ENCODE data around the gene NAT16.

NAT16 gene

GRCh38 chr7:101155303-101155702, 24.8 kb downstream of the NAT16 start:
- peak overlapping the region; percentile 97 for H3K4me3 ChIP-seq (replicated peaks; ENCODE audit: insufficient read depth, low read length)
- no peak overlapping the region for H3K27ac ChIP-seq (replicated peaks)
- TF ChIP-seq CTCF (IDR thresholded peaks at IDR 0.05; ENCODE audit: insufficient read depth, low read length) (no peak), GABPA (IDR thresholded peaks at IDR 0.05; ENCODE audit: low read depth) (no peak), SPI1 (IDR thresholded peaks at IDR 0.05; ENCODE audit: borderline replicate concordance, low read depth) (no peak), REST (IDR thresholded peaks at IDR 0.05; ENCODE audit: insufficient replicate concordance, low read depth) (no peak), POLR2AphosphoS5 (IDR thresholded peaks at IDR 0.05; ENCODE audit: low read depth) (no peak)
- no peaks in the 10 kb centered on the region for H3K27me3 ChIP-seq (ENCODE audit: insufficient read depth, poor library complexity, severe bottlenecking)
- DNase-seq (ENCODE audit: low read depth in 1 of 2, low spot score in 1 of 2), result no peak

- no peaks in the 10 kb centered on the region for H3K27me3 ChIP-seq (ENCODE audit: insufficient read depth, poor library complexity, severe bottlenecking)
- DNase-seq (ENCODE audit: low read depth in 1 of 2, low spot score in 1 of 2), result no peak
- H3K4me3 ChIP-seq (replicated peaks; ENCODE audit: insufficient read depth, low read length), result peak overlapping the region; percentile 97
- H3K27ac ChIP-seq (replicated peaks), result peak overlapping the region; percentile 41
- TF ChIP-seq SPI1 (IDR thresholded peaks at IDR 0.05; ENCODE audit: borderline replicate concordance, low read depth), result no peak
- TF ChIP-seq REST (IDR thresholded peaks at IDR 0.05; ENCODE audit: insufficient replicate concordance, low read depth), result no peak
- TF ChIP-seq POLR2AphosphoS5 (IDR thresholded peaks at IDR 0.05; ENCODE audit: low read depth), result no peak
- no peak for TF ChIP-seq CTCF (IDR thresholded peaks at IDR 0.05; ENCODE audit: insufficient read depth, low read length)
- no peak for TF ChIP-seq GABPA (IDR thresholded peaks at IDR 0.05; ENCODE audit: low read depth)
Observed at GRCh38 chr7:101154693-101155102, 25.4 kb downstream of the NAT16 start.

DNA sequence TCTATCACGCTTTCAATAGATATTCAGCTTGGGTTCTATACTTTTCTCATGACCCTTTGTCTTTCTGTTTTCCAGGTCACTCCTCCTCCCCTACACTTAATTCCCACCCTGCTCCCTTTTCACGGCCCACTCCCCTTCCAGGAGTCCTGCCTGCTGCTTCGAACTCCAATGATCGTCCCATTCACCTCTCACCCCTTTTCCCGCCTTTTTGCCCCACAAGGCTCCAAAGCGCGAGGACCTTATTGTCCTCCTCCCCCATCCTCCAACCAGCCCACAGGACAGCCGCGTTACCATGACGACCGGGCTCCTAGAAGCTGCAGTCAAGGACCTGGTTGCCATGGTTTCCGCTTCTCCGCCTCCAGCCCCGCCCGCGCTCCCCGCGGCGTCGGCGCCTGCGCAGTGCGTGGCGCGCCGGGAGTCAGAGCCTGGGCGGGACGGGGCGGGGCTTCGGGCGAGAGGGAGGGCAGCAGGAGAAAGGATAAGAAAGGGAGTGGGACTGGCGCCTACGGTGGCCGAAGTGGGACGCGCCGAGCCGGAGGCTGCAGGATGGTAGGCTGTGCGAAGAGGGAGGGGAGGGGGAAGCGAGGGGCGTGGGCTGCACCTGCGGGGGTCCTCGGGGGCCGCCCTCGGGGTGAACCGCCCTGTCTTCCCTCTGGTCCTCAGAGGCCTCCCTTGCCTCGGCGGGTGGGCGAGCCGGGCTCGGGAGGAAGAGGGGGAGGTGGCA, 26.0 kb downstream of the NAT16 start, which contains the start of gene AP1S1:
AP1S1 (plus strand) TSS at position 508 of the 724 bp plus-strand sequence; CDS start at position 547, 39 bp downstream.
- DNase-seq (ENCODE audit: low read depth in 1 of 2, low spot score in 1 of 2), result peak; percentile 90 to 94
- H3K4me3 ChIP-seq (replicated peaks; ENCODE audit: insufficient read depth, low read length), result peak within 1 kb of the TSS; percentile 97
- peak within 1 kb of the TSS; percentile 41 for H3K27ac ChIP-seq (replicated peaks)
- no peaks in the 10 kb centered on the region for H3K27me3 ChIP-seq (ENCODE audit: insufficient read depth, poor library complexity, severe bottlenecking)
- no peak for TF ChIP-seq CTCF (IDR thresholded peaks at IDR 0.05; ENCODE audit: insufficient read depth, low read length)
- 0 out of 2 replicates have a peak, but pooled peaks have one; percentile 24 for TF ChIP-seq POLR2AphosphoS5 (IDR thresholded peaks at IDR 0.05; ENCODE audit: low read depth)
- TF ChIP-seq REST (IDR thresholded peaks at IDR 0.05; ENCODE audit: insufficient replicate concordance, low read depth), result no peak
- no peak for TF ChIP-seq SPI1 (IDR thresholded peaks at IDR 0.05; ENCODE audit: borderline replicate concordance, low read depth)
- TF ChIP-seq GABPA (IDR thresholded peaks at IDR 0.05; ENCODE audit: low read depth), result no peak
